ENCODE data around the gene ROCK2. TPM values are rescaled to one million over a fixed set of nuclear protein-coding genes. Genes with fewer than 3 reads are reported as not detected.

Gene ROCK2
- total and polyA plus RNA-seq, 9 donors = 13.2 to 71.9 (median 47.7) TPM

- WGBS, 3 donors = 87 to 91% (median 90%) methylated on average over 10 of the region's 10 CpGs
- H3K4me3 ChIP-seq = no peak overlapping the region
- intact Hi-C loops (cut with DNase I) = no loop called here
- H3K27ac ChIP-seq = no peak overlapping the region
- no peaks in the 10 kb centered on the region for H3K27me3 ChIP-seq
- no peaks in the 10 kb centered on the region for H3K36me3 ChIP-seq
- no peaks in the 10 kb centered on the region for H3K9me3 ChIP-seq
- DNase-seq = no peak
- TF ChIP-seq CTCF (IDR thresholded peaks at IDR 0.05) (no peak), POLR2A (IDR thresholded peaks at IDR 0.05) (no peak), EP300 (IDR thresholded peaks at IDR 0.05) (no peak)
- H3K4me1 ChIP-seq (ENCODE audit: insufficient read depth) = peaks cover 4% of the 10 kb centered on the region
Measured at GRCh38 chr2:11363868-11364564, 19.6 kb upstream of the ROCK2 start.

- H3K4me3 ChIP-seq = no peak overlapping the region
- no peaks in the 10 kb centered on the region for H3K9me3 ChIP-seq
- no peak for DNase-seq
- no peaks in the 10 kb centered on the region for H3K27me3 ChIP-seq
- no peaks in the 10 kb centered on the region for H3K4me1 ChIP-seq (ENCODE audit: insufficient read depth)
- 86 to 92% (median 86%) methylated on average over 8 of the region's 8 CpGs for WGBS, 3 donors
- TF ChIP-seq EP300 (IDR thresholded peaks at IDR 0.05) (no peak), CTCF (IDR thresholded peaks at IDR 0.05) (no peak), POLR2A (IDR thresholded peaks at IDR 0.05) (no peak)
- H3K27ac ChIP-seq = no peak overlapping the region
- intact Hi-C loops (cut with DNase I) = no loop called here
- H3K36me3 ChIP-seq = no peaks in the 10 kb centered on the region
Measured at GRCh38 chr2:11359865-11360264, 15.4 kb upstream of the ROCK2 start.

DNA sequence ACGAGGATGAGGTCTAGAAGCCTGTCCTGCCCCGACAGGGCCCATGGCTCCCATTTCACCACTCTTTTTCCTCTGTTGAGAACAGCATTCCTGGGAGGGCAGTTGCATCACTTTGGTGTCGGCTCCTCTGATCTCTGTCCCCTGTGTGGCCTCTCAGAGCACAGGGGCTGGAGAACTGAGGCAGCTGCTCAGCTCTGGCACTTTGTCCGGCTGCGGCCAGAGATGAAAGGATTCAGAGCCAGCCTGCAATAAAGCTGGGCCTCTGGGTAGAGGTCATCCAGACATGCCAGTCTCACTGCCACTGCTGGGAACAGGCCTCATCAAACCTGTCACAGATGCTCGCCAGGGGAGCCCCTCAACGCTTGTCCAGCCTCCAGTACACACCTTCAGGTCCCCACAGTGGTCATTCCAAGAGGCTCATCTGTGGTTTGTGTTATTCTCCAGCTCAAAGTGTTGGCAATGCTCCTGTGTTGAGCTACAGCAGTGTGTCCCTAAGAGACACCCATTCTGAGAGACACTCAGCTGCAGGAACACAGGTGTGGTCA is 13.1 kb upstream of the ROCK2 start:
- intact Hi-C loops (cut with DNase I) = no loop called here
- WGBS, 3 donors = 75 to 88% (median 86%) methylated on average over 7 of the region's 7 CpGs
- no peak for TF ChIP-seq CTCF (IDR thresholded peaks at IDR 0.05)
- TF ChIP-seq EP300 (IDR thresholded peaks at IDR 0.05) = no peak
- TF ChIP-seq POLR2A (IDR thresholded peaks at IDR 0.05) = no peak
- H3K27ac ChIP-seq = no peak overlapping the region
- H3K27me3 ChIP-seq = no peaks in the 10 kb centered on the region
- H3K36me3 ChIP-seq = no peaks in the 10 kb centered on the region
- no peak overlapping the region for H3K4me3 ChIP-seq
- H3K4me1 ChIP-seq (ENCODE audit: insufficient read depth) = no peaks in the 10 kb centered on the region
- DNase-seq = no peak
- no peaks in the 10 kb centered on the region for H3K9me3 ChIP-seq

GRCh38 chr2:11356764-11357163 is 12.3 kb upstream of the ROCK2 start:
- H3K27ac ChIP-seq = no peak overlapping the region
- intact Hi-C loops (cut with DNase I) = no loop called here
- TF ChIP-seq CTCF (IDR thresholded peaks at IDR 0.05) = no peak
- TF ChIP-seq POLR2A (IDR thresholded peaks at IDR 0.05) = no peak
- no peak for TF ChIP-seq EP300 (IDR thresholded peaks at IDR 0.05)
- no peaks in the 10 kb centered on the region for H3K27me3 ChIP-seq
- no peak for DNase-seq
- no peaks in the 10 kb centered on the region for H3K36me3 ChIP-seq
- no peak overlapping the region for H3K4me3 ChIP-seq
- WGBS, 3 donors = 57 to 65% (median 60%) methylated on average over 4 of the region's 4 CpGs
- H3K9me3 ChIP-seq = no peaks in the 10 kb centered on the region
- H3K4me1 ChIP-seq (ENCODE audit: insufficient read depth) = no peaks in the 10 kb centered on the region
